PC-9 (cell line): ENCODE measurements around the gene LUZP1.

Experiments
- CTCF ChIP-seq: fragments of 200-600 bp; sonication (generic); conservative IDR thresholded peaks from 2 replicates; pipeline ENCODE4 v1.6.1; 2017; ENCODE audit warnings: mixed run types, antibody characterized with exemption, mild to moderate bottlenecking, moderate library complexity
- EZH2 ChIP-seq: fragments of 200-600 bp; sonication (generic); IDR thresholded peaks from 2 replicates; pipeline ENCODE4 v1.8.0; 2017; ENCODE audit warnings: antibody characterized with exemption, low read depth

DNA sequence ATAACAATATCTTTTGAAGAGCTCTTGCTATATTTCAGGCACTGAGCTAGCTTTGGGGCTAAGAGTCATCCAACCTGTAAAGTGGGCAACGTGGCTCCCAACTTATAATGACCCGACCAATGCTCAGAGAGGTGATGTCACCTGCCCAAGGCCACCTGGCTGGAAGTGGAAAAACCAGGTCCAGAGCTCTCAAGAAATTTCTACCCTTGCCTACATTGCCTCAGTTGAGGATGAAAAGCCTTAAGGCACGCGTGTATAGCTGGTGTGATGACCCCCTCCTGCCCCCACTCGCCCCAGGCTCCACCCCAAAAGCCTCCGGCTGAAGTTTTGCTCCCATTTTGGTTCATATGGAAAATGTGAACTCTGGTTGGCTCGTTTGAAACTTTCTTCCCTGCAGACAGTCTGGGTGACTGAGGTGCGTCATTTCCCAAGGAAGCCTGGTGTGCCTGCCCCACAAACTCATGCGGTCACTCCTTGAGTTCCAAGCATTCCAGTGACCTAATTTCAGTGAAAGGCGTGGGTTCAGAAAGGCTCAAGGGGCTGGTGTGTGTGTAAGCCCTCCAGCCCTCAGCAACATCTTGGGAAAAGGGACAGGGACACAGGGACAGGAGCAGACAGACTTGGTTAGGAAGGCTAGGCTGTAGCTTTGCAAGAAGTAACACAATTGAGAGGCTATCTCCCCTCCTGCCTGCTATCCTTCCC is 28.1 kb upstream of the LUZP1 start:
- no peak for TF ChIP-seq CTCF
- no peak for TF ChIP-seq EZH2
